Keratinocyte (primary cell): ENCODE data around the gene CCDC60.

Experiments used
- CTCF ChIP-seq, 3 experiments: IDR thresholded peaks in 1 of 3; conservative IDR thresholded peaks in 1 of 3; optimal IDR thresholded peaks in 1 of 3; 2 replicates in 2 of 3; 3 replicates in 1 of 3; pipeline versions ENCODE3 to v1.5.1; 2011; ENCODE audit warnings: low read length in 3 of 3, mild to moderate bottlenecking in 3 of 3, moderate library complexity in 2 of 3, control low read depth in 1 of 3, inconsistent platforms in 1 of 3; ENCODE audit not compliant: insufficient read depth in 2 of 3; ENCODE audit errors: extremely low read depth in 1 of 3
- EZH2 ChIP-seq: IDR thresholded peaks from one replicate; pipeline ENCODE4 v1.6.1; 2012; ENCODE audit warnings: inconsistent platforms, mild to moderate bottlenecking, low read length, moderate library complexity

GRCh38 chr12:119547001-119547400 is 212.5 kb downstream of the CCDC60 start:
- no peak for TF ChIP-seq CTCF (optimal IDR thresholded peaks at IDR 0.05 in 1 of 3, IDR thresholded peaks at IDR 0.05 in 1 of 3, conservative IDR thresholded peaks at IDR 0.05 in 1 of 3; ENCODE audit: extremely low read depth in 1 of 3, insufficient read depth in 2 of 3, low read length in 3 of 3)
- TF ChIP-seq EZH2: no peak
